DMS53 treated with DMSO at 0.1 percent for 48 hours (cell line): Measurements from ENCODE around the gene CRACDL.
A peak's percentile ranks its signal among the peaks of the same experiment; 100 is the strongest.

Experiments
- DNase-seq: peaks from one replicate; lab custom pipeline; 2025; ENCODE audit not compliant: unreplicated experiment; lab: John Stamatoyannopoulos, UW

Gene CRACDL, protein sequence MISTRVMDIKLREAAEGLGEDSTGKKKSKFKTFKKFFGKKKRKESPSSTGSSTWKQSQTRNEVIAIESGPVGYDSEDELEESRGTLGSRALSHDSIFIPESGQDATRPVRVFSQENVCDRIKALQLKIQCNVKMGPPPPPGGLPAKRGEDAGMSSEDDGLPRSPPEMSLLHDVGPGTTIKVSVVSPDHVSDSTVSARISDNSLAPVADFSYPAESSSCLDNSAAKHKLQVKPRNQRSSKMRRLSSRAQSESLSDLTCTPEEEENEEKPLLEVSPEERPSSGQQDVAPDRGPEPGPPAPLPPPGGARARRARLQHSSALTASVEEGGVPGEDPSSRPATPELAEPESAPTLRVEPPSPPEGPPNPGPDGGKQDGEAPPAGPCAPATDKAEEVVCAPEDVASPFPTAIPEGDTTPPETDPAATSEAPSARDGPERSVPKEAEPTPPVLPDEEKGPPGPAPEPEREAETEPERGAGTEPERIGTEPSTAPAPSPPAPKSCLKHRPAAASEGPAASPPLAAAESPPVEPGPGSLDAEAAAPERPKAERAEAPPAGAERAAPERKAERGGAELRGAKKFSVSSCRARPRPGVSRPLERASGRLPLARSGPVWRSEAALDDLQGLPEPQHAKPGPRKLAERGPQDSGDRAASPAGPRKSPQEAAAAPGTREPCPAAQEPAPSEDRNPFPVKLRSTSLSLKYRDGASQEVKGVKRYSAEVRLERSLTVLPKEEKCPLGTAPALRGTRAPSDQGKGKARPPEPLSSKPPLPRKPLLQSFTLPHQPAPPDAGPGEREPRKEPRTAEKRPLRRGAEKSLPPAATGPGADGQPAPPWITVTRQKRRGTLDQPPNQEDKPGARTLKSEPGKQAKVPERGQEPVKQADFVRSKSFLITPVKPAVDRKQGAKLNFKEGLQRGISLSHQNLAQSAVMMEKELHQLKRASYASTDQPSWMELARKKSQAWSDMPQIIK

DNA sequence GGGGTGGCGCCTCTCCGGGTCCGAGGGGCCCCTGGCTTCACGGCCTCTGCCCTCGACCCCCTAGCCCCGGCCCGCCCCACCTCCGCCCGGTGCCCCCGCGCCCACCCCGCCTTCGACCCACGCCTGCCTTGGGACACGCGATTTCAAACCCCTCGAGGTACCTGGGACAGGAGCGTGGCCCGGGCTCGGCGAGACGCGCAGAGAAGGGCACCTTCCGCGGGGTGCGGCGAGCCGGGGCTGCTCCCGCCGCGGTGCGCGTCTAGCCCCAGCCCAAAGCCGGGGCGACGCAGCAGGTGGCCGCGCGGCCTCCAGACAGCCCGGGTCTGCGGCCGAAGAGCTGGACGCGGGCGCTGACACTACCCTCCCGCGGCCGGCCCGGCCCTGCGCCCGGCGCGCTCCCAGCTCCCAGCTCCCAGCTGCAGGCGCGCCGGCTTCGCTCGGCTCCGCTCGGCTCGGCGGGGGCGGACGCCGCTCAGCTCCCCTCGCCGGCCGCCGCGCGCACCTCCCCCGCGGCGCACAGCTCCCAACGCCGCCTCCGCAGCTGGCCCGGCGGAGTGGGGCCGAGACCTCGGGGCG, at the start of gene CRACDL:
Gene CRACDL (minus strand): TSS at position 449 of the 576 bp plus-strand sequence. CDS start 89,425 bp downstream, outside the sequence.
- peak; percentile 33 for DNase-seq

DNA sequence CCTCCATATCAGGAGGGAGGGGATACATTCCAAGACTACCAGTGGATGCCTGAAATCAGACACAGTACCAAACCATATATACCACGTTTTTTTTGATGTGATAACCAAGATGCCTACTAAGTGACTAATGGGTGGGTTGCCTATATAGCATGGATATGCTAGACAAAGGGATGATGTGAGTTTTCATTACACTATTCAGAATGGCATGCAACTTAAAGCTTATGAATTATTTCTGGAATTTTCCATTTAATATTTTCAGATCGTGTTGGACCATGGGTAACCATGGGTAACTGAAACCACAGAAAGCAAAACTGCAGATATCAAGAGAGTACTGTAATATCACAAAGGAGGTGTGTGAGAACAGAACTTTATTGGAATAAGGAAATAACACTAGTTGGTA, 39.6 kb upstream of the CRACDL start:
- DNase-seq, result no peak

DNA sequence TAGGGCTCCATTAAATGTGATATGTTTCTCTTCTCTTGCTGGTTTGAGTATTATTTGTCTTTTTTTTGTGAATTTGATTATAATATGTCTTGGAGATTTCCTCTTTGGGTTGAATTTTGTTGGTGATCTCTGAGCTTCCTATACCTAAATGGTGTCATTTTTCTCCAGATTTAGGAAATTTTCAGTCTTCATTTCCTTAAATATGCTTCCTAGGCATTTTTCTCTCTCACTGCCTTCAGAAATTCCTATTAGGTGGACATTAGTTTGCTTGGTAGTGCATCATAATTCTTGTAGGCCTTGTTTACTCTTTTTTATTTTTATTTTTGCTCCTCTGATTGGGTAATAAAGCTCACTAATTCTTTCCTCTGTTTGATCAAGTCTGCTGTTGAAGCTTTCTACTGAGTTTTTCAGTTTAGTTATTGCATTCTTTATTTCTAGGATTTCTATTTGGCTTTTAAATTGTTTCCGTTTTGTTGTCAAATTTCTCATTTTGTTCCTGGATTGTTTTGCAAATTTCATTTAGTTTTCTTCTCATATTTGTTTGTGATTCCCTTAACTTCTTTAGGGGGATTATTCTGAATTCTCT, 36.6 kb upstream of the CRACDL start:
- DNase-seq, result no peak

DNA sequence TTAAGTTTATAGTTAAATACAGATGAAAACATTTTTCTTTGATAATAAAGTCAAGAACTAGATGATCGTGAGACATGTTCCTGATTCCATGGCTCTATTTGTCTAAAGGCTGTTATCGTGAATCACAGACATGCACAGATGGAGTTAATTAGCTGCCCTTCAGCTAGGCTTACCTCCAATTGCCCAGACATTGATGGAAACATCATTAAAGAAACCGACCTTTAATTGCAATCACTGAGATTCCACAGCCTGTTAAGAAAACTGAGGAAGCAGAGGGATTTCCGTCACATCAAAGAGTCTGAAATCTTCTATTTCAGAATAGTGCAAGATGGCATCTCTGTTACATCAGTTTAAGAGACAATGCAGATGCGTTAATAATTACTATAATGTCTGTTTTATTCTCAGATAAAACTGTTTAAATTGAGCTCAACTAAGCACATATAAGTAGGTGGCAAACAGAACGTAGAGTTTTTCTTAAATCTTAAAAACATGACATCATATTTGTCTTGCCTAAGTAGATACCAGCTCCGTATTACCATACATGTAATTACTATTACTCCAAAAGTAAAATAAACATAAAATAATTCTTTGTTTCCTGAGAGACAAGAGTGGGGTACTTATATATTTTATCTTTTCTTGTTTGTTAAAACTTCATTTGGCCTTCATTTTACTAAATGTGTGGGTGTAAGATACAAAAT, 23.9 kb upstream of the CRACDL start:
- no peak for DNase-seq

DNA sequence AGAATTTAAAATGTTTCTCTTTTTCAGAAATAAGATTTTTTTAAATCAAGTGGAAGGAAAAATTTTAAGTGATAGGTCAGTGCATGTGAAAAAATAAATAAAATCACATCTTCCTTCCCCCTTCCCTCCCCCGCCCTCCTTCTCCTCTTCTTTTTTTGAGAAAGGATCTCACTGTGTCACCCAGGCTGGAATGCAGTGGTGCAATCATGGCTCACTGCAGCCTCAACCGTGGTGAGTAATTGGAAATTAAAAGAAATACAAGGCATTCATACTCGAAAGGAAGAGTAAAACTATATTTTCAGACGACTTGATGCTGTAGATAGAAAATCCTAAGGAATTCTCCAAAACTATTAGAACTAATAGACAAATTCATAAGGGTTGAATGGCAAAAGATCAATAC, 16.9 kb upstream of the CRACDL start:
- DNase-seq, result no peak

DNA sequence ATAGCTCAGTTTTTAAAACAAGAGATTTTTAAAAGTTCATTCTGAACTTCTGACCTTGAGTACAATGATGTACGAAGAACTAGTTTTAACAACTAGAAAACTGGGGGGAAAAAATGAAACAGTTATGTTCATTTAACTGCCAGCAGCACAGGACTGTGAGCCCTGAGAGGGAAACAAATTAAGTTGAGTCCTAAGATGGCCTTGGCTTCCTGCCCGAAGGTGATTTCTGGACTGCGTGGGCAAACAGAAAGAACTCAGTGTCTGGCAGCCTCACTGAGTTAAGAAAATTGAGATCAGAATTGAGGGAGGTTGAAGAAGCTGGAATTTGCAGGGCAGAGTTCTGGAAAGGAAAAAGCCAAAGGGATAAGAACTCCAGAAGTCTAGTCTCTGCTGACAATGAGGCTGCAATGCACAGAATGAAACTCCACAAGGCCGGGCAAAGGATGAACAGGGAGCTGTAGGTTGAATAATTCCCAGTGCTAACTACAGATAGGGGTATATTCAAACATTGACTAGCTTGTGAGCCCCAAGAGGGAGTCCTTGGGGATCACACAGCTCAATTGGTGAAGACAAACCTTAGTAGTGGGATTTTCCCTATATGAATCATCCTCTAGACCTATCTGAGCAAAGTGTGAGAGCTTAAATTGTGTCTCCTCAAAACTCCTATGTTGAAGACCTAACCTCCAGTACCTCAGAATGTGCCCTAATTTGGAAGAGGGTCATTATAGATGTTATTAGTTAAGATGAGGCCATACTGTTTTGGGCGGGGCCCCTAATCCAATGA, 13.1 kb upstream of the CRACDL start:
- no peak for DNase-seq

DNA sequence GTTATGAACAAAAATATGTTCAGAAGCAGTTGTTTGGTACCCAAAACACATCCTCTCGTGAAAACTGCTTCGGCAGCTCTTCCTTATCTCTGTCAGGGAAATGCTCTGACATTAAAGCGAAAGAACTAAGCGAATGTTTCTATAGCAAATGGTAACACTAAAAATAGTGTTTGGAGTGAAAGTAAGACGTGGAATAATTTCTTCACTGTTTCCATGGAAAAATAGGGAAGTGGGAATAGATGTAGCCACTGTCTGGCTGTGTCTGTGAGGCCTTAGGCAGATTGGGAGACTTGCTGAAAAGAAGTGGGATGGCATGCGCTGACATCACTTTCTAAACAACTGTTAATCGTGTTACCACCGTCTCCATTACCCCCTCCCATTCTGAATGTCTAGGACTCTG, 11.5 kb upstream of the CRACDL start:
- DNase-seq, result no peak

DNA sequence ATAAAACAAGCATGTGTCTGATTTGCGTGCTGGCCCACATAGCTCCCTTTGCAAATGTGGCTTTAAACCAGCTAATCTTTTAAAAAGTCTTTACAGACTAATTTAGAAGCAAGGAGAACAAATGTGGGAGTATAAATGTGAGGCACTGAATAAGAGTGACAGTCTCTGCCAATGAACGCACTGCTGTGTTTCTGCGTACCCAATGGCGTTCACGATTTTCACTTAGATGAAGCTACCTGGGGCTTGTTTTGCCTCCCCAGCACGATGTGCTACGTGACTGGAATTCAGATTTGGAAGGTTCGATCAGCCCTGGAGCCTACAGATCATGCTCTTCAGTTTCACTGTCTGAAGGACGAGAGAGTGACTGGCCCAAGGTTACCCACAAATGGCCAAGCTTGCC, 10.8 kb upstream of the CRACDL start:
- DNase-seq, result no peak

DNA sequence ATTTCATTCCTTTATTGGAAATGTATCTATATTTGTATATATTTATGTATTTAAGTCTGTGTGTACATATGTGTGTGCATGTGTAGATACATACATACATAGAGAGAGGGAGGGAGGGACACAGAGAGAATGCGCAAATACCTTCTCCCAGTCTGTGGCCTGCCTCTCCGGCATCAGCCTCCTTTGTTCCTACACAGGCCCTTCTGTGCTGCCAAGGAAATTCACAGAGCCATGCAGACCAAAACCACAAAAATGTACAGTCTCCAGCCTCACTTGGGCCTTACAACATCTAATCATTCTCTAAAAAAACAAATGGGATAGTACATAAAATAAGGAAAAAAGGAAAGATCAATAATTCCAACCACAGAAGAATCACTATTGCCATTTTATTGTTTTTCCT, 8.8 kb upstream of the CRACDL start:
- DNase-seq, result no peak

DNA sequence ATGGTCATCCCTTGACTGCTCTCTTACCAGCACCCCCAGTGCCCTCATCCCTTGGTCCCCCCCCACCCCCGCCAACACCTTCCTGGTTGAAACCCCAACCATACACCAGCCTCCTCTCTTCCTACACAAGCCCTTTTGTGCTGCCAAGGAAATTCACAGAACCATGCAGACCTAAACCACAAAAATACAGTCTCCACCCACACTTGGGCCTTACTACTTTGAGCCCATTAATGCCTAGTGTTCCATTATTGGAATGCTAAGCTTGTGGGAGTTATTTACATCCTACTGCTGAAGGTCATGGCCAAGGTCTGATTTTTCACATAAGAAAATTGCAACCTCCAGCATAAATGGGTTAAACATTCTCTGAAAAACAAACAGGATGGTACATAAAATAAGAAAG, 4.1 kb upstream of the CRACDL start:
- no peak for DNase-seq

DNA sequence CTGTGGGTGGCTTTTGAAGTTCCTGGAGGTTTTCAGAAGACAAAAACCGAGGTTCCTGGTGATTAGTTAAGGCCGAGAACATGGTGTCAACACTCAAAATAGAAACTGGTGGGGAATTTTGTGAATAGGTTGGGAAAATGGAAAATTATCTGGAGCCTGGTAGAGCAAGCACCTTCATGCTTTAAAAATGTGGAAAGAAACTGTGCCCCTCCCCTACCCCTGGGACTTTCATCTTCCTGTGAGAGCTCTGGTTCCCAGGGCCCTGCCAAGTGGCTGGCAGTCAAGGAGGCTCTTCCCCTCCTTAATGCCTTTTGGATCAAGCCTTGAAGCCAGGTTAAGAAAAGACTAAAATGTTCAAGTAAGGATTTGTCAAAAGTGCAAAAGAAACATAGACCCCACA, 1.9 kb upstream of the CRACDL start:
- no peak for DNase-seq

DNA sequence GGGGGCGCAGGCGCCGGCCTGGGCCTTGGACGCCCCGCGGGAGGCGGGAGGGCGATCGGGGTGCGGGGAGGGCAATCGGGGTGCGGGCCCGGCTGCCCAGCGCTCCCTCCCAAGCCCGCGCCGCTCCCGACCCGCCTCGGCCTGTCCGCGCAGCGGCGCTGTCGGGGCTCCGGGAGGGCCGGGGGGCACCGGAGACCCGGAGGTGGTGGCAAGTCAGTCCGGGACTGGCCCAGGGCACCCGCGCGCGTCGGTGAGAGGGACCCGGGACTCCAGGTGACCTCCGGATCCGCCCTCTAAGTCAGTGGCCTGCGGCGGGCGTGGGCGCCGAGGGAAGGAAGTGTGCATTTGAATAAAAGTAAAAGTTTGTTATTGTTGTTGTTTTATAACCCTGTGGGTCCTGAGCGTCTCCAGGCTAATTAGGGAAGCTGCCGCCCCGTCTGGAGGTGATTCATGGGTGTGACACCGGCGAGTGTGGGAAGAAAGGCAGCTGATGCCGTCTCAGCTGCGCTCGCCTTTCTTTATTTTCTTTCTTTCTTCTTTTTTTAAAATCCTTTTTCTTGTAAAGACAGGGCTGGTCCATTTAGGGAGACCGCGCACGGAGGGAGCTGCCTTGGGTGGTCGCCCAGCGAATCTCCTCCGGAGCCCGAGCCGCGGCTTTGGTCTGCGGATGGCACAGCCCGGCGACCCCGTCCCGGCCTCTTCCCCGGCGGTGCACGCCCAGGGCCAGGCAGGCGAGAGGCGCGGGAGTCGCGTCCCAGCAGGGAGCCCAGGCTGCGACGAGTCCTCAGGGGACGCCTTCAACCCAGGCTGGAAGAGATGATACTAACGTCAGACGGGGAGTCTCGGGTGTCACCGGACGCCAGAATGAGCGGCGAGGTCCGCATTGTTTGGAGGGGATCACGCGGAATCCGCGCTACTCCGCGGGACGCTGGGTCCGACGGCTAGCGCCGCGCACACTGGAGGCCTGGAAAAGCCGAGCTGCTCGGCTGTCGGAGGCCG, 627 bp upstream of the CRACDL start:
- DNase-seq, result peak; percentile 56

DNA sequence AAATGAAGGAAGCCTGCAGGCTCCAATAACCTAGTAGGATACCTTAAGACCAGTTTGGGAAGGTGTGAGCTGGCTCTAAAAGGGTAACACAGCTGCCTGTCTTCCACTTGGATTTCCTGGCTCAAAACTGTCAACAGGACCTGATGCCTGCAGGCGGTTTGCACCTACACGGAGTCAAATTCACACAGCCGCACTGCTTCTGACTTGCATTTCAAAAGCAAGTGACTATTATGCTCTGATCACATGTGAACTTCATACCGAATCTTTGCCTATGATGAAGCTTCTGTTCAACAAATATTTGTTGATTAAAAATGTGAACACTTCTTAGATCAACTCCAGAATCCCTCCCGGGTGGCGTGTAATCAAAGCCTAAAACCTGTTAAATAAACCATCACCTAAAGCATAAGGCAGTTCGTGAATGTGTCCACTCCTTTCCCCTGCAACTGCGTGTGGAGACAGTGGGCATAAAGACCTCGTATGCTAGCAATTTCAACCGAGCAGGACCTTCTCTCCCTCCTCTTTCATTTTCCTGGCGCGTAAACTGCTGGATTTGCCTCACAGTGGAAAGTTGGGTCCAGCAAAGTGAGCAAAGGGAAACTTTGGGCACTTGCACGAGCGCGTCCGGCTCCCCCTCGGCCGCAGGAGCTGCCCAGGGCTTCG, 784 bp downstream of the CRACDL start:
- DNase-seq, result peak; percentile 64

DNA sequence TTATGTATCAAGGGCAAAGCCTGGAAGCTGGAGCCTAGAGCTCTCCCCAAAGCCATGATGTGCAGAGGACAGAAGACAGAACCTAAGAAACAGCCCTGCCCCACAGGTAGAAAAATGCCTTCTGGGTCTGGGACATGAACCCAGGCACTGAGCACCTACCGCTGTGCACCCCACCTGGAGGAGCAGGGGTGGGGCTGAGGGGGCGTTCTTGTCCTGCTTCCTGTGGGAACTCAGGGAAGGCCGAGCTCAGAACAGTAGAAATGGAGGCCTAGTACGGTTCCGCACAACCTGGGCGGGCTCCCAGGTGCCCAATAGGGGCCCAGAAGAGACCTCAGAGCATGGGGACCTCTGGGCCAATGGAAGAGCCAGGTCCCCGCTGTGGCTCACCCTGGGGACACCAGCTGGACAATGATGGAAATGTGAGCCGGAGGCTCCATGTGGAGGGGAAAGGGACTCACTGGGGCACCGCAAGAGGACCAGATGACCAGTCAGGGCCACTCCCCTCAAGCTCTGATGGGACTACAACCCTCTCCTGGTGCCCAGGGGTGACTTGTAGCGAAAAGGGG, 3.2 kb downstream of the CRACDL start:
- DNase-seq, result no peak

DNA sequence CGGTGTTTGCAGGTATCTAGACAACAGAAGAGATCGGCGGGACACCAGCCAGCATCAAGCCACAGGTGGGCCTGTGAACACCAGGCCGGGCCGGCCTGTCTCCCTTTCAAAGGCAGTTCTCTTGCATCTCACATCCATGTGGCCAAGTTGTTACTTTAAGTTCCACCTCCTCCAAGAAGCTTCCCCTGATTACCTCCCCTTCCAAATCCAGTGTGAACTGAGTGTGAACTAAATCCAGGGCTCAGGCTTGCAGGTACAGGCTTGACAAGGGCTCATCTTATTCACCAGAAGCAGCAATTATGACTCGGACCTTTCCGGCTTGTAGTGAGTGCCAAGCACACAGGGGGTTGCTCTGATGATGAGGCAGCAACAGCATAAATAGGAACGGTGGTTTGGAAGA, 3.9 kb downstream of the CRACDL start:
- no peak for DNase-seq

DNA sequence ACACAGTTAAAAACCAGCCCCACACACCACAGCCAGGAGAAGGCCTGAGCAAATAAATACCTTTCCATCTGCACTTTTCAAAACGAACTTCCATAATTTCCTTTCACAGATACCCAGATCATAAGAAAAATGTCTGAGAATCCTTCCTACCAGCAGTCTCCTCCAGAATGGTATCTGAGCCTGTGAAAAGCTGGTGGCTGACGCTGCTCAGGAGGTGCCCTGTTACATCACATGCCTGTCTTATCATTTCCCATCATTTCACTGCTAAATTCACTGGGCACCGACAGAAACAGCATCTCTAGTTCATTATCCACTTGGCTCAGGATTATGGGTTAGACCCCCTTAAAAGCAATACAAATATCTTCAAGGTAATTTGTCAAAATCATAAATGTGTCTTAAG, 4.4 kb downstream of the CRACDL start:
- DNase-seq, result no peak

DNA sequence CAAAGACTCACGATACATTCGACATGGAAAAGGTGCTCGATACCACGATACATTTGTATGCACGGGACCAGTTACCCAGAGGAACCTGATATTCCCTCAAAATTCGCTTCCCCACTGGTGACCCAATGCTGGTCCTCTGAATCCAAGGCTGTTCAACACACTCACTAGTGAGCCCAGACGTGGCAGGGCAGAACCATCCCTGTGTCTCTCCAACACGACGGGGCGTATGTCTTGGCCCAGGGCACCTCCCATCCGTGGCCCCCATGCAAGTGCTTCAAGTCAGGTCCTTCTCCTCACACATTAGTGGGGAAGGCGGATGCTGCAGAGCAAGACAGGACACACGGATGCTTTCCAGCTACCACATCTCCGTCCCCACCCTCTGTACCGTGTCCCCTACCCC, 6.1 kb downstream of the CRACDL start:
- DNase-seq, result no peak

DNA sequence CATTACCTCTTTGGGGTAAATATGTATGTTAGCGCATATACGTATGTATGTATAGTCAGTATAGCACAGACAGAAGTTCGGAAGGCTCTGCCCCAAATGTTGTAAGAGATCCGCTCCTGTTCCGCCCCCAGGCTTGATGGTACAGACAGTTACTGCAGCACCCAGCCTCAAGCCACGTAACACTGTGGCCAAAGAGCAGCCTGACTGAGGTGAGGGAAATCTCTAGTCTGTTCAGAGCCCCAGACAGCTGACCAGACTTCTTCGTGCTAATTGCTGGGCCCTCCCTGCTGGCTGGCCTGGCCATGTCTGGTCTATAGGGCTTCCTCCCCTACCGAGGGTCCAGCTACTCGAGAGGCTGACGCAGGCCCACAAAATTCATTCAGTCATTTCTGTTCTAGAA, 7.8 kb downstream of the CRACDL start:
- no peak for DNase-seq
